K562 (cell line): Measurements from ENCODE around the gene GMNC. TPM values are rescaled to one million over a fixed set of nuclear protein-coding genes. Genes with fewer than 3 reads are reported as not detected.

Experiments used
- BDP1 ChIP-seq: IDR thresholded peaks from 3 replicates; pipeline ENCODE4 v1.6.1; 2011; ENCODE audit not compliant: insufficient read length, insufficient read depth
- CSDE1 ChIP-seq, 2 experiments: fragments of 450-650 bp; IDR thresholded peaks; 2 replicates each; pipeline ENCODE4 v1.6.1; 2016; ENCODE audit warnings: mild to moderate bottlenecking in 1 of 2
- CXXC5 ChIP-seq: fragments of 250-450 bp; sonication (Bioruptor Pico); IDR thresholded peaks from 2 replicates; pipeline ENCODE4 v1.8.0; 2022; ENCODE audit warnings: inconsistent platforms, mild to moderate bottlenecking, moderate library complexity
- DEAF1 ChIP-seq: fragments of 450-650 bp; formaldehyde crosslinking; IDR thresholded peaks from 2 replicates; pipeline ENCODE4 v1.4.0; 2020; ENCODE audit warnings: mild to moderate bottlenecking, moderate library complexity
- E2F3 ChIP-seq: fragments of 250-450 bp; sonication (Bioruptor Pico); IDR thresholded peaks from 2 replicates; pipeline ENCODE4 v1.4.0; 2020; ENCODE audit warnings: mild to moderate bottlenecking
- EZH2 ChIP-seq: IDR thresholded peaks from 2 replicates; pipeline ENCODE4 v1.6.1; 2012; ENCODE audit warnings: low read depth, mild to moderate bottlenecking, inconsistent platforms, low read length, borderline replicate concordance
- KDM2B ChIP-seq: fragments of 250-450 bp; sonication (Bioruptor Pico); IDR thresholded peaks from 2 replicates; pipeline ENCODE4 v1.8.0; 2021; ENCODE audit warnings: mild to moderate bottlenecking, moderate library complexity
- L3MBTL2 ChIP-seq: fragments of 450-650 bp; IDR thresholded peaks from 2 replicates; pipeline ENCODE4 v1.6.1; 2016; ENCODE audit warnings: mild to moderate bottlenecking, moderate library complexity
- MAFF ChIP-seq: IDR thresholded peaks from 2 replicates; pipeline ENCODE4 v1.6.1; 2012; ENCODE audit warnings: low read length, improper control_type of control experiment
- MITF ChIP-seq: IDR thresholded peaks from 2 replicates; pipeline ENCODE4 v1.6.1; 2014; ENCODE audit warnings: antibody characterized with exemption
- TCF7L2 ChIP-seq: fragments of 150-350 bp; IDR thresholded peaks from 2 replicates; pipeline ENCODE4 v1.6.1; 2016; ENCODE audit warnings: low read depth, mild to moderate bottlenecking, low read length, moderate library complexity
- TEAD4 ChIP-seq, 2 experiments: sonication (generic) in 1 of 2; formaldehyde crosslinking in 1 of 2; IDR thresholded peaks; 2 replicates each; pipeline versions ENCODE4 v1.6.1 to v1.8.0; 2012 to 2022; ENCODE audit warnings: borderline replicate concordance in 1 of 2, inconsistent platforms in 1 of 2, low read length in 1 of 2, mild to moderate bottlenecking in 1 of 2, missing genetic modification reagents in 1 of 2
- TGIF2 ChIP-seq: sonication (generic); formaldehyde crosslinking; IDR thresholded peaks from 2 replicates; pipeline ENCODE4 v1.8.1; 2022; ENCODE audit warnings: mild to moderate bottlenecking, missing genetic modification reagents, moderate library complexity
- UBTF ChIP-seq, 2 experiments: IDR thresholded peaks; 2 replicates each; pipeline ENCODE4 v1.6.1; 2012; ENCODE audit warnings: improper control_type of control experiment in 2 of 2, low read depth in 2 of 2, low read length in 2 of 2, borderline replicate concordance in 1 of 2
- ZC3H8 ChIP-seq: fragments of 450-650 bp; IDR thresholded peaks from 2 replicates; pipeline ENCODE4 v1.6.1; 2017
- ZEB2 ChIP-seq: fragments of 450-650 bp; IDR thresholded peaks from 2 replicates; pipeline ENCODE4 v1.6.1; 2016
- ZNF217 ChIP-seq: sonication (generic); formaldehyde crosslinking; IDR thresholded peaks from 2 replicates; pipeline ENCODE4 v1.8.0; 2022; ENCODE audit warnings: mild to moderate bottlenecking, missing genetic modification reagents
- ZNF668 ChIP-seq: fragments of 250-450 bp; sonication (Bioruptor Pico); IDR thresholded peaks from 2 replicates; pipeline ENCODE4 v1.8.0; 2022; ENCODE audit warnings: mild to moderate bottlenecking, inconsistent platforms
- polyA plus RNA-seq, 8 experiments: library from polyadenylated mRNA; depleted of rRNA in 4 of 8; stranded (reverse) in 5 of 8; unstranded in 3 of 8; fragments of >200 nt; fragmentation: Nextera tagmentation in 2 of 8; fragmentation: Illumina TruSeq in 1 of 8; extraction: Ambion mirVana in 2 of 8; extraction: Trizol in 1 of 8; gene quantifications; 2 replicates each; pipeline versions ENCODE4 v1.2.1 to v1.2.3, GENCODE V29; 2011 to 2014; ENCODE audit warnings: inconsistent platforms in 1 of 8, missing spikeins in 1 of 8
- total RNA-seq, 7 experiments: library from RNA; depleted of rRNA in 6 of 7; stranded (reverse); fragments of >200 nt in 6 of 7; fragmentation: Illumina TruSeq in 2 of 7; extraction: Trizol in 2 of 7; gene quantifications; 2 replicates each; pipeline versions ENCODE4 v1.2.1 to v1.2.3, GENCODE V29; 2011 to 2021; ENCODE audit warnings: low replicate concordance in 1 of 7
- TF ChIP-seq, protein P1 (sequence below): fragments of 250-450 bp; sonication (Bioruptor Pico); IDR thresholded peaks from 2 replicates; pipeline ENCODE4 v1.5.0; 2021
- TF ChIP-seq, protein P2 (sequence below), 2 experiments: fragments of 450-650 bp; IDR thresholded peaks; 2 replicates each; pipeline ENCODE4 v1.6.1; 2016
- TF ChIP-seq, protein P3 (sequence below): fragments of 450-650 bp; IDR thresholded peaks from 2 replicates; pipeline ENCODE4 v1.6.1; 2016

Gene GMNC
- total and polyA plus RNA-seq, 9 of the 15 experiments (the other 6 are each of a cell fraction or from before 2014, with no cell fraction given): not detected

- TF ChIP-seq TEAD4 (IDR thresholded peaks at IDR 0.05; ENCODE audit: low read length) (no peak), TEAD4 (CRISPR knock-in tag; IDR thresholded peaks at IDR 0.05; ENCODE audit: borderline replicate concordance) (no peak), KDM2B (no peak), CXXC5 (CRISPR knock-in tag) (0 out of 2 replicates have a peak, but pooled peaks have one; percentile 24), CSDE1 (IDR thresholded peaks at IDR 0.05) (no peak), BDP1 (peak; percentile 21), ZC3H8 (no peak), EZH2 (no peak), E2F3 (no peak), L3MBTL2 (no peak), ZNF668 (CRISPR knock-in tag) (no peak), UBTF (IDR thresholded peaks at IDR 0.05; ENCODE audit: borderline replicate concordance in 1 of 2, low read depth in 2 of 2, low read length in 2 of 2) (no peak), DEAF1 (no peak), TCF7L2 (no peak), ZEB2 (no peak), MAFF (no peak), MITF (no peak), TGIF2 (no peak), ZNF217 (no peak)
- TF ChIP-seq, protein P1, sequence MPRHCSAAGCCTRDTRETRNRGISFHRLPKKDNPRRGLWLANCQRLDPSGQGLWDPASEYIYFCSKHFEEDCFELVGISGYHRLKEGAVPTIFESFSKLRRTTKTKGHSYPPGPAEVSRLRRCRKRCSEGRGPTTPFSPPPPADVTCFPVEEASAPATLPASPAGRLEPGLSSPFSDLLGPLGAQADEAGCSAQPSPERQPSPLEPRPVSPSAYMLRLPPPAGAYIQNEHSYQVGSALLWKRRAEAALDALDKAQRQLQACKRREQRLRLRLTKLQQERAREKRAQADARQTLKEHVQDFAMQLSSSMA (CRISPR knock-in tag): no peak
- TF ChIP-seq, protein P2, sequence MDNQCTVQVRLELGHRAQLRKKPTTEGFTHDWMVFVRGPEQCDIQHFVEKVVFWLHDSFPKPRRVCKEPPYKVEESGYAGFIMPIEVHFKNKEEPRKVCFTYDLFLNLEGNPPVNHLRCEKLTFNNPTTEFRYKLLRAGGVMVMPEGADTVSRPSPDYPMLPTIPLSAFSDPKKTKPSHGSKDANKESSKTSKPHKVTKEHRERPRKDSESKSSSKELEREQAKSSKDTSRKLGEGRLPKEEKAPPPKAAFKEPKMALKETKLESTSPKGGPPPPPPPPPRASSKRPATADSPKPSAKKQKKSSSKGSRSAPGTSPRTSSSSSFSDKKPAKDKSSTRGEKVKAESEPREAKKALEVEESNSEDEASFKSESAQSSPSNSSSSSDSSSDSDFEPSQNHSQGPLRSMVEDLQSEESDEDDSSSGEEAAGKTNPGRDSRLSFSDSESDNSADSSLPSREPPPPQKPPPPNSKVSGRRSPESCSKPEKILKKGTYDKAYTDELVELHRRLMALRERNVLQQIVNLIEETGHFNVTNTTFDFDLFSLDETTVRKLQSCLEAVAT (IDR thresholded peaks at IDR 0.05): no peak
- TF ChIP-seq, protein P3, sequence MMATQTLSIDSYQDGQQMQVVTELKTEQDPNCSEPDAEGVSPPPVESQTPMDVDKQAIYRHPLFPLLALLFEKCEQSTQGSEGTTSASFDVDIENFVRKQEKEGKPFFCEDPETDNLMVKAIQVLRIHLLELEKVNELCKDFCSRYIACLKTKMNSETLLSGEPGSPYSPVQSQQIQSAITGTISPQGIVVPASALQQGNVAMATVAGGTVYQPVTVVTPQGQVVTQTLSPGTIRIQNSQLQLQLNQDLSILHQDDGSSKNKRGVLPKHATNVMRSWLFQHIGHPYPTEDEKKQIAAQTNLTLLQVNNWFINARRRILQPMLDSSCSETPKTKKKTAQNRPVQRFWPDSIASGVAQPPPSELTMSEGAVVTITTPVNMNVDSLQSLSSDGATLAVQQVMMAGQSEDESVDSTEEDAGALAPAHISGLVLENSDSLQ: no peak
- TF ChIP-seq, all 486 proteins: peak for 6
Measured at GRCh38 chr3:190877925-190878324, 15.4 kb upstream of the GMNC start (continued).
